H9 (cell line): ENCODE results near the gene FAM78A. TPM values are rescaled to one million over a fixed set of nuclear protein-coding genes. Genes with fewer than 3 reads are reported as not detected.

ENCODE experiments used
- total RNA-seq: library from RNA; stranded (reverse); gene quantifications from 2 replicates; pipeline ENCODE4 v1.2.1, GENCODE V29; 2021

FAM78A gene
- total RNA-seq, 1 experiment from 2014 or later: 1.9 TPM

Other genes with a start within 250 kb of the FAM78A start
- gene AIF1L, start 180.0 kb downstream of the FAM78A start, total RNA-seq: 122 and 126 TPM in 2 replicates
- 47.2 and 53.8 TPM in 2 replicates for gene NUP214, start 150.9 kb downstream of the FAM78A start, total RNA-seq
- gene PLPP7, start 13.2 kb upstream of the FAM78A start, total RNA-seq: 1.9 and 2.4 TPM in 2 replicates
- gene PRRC2B, start 117.6 kb upstream of the FAM78A start, total RNA-seq: 243 and 251 TPM in 2 replicates
- gene POMT1, start 226.4 kb upstream of the FAM78A start, total RNA-seq: 34.0 and 34.1 TPM in 2 replicates